ENCODE data around the gene TMPO.
A peak's percentile ranks its signal among the peaks of the same experiment; 100 is the strongest.

The TMPO gene

GRCh38 chr12:98513379-98514322, 1.7 kb upstream of the TMPO start:
- Histone ChIP-seq H3K4me1 (ENCODE audit: low read length) (peaks cover 6% of the 10 kb centered on the region), H3F3A (ENCODE audit: insufficient read depth, low read length) (peaks cover 28% of the 10 kb centered on the region), H3K4me3 (ENCODE audit: low read length) (peak overlapping the region; percentile 97), H3K79me2 (ENCODE audit: low read length) (peaks cover 55% of the 10 kb centered on the region), H3K27me3 (replicated peaks; ENCODE audit: insufficient read depth, low read length) (no peaks in the 10 kb centered on the region), H3K9ac (ENCODE audit: low read length) (peak overlapping the region; percentile 99; the same call in 1 of the 2 replicates), H4K20me1 (ENCODE audit: insufficient read depth, low read length) (peaks cover 4% of the 10 kb centered on the region; the same call in 1 of the 2 replicates), H3K9me3 (replicated peaks; ENCODE audit: insufficient read depth, low read length) (no peaks in the 10 kb centered on the region), H2AFZ (ENCODE audit: low read length) (no peak overlapping the region), H3K36me3 (replicated peaks; ENCODE audit: insufficient read depth, low read length) (no peaks in the 10 kb centered on the region; the same call in 1 of the 2 replicates), H3K4me2 (ENCODE audit: low read depth, low read length) (peak overlapping the region; percentile 77), H3K27ac (ENCODE audit: low read length) (no peak overlapping the region; the same call in 1 of the 2 replicates), H3K9me2 (replicated peaks; ENCODE audit: insufficient read depth, low read length) (no peaks in the 10 kb centered on the region)
- DNase-seq, result no peak
- TF ChIP-seq CTCF (IDR thresholded peaks at IDR 0.05; ENCODE audit: low read length) (no peak), EZH2 (optimal IDR thresholded peaks at IDR 0.05; ENCODE audit: low read depth, low read length) (no peak), EZH2phosphoT487 (IDR thresholded peaks at IDR 0.05; ENCODE audit: low read length) (no peak)

DNA sequence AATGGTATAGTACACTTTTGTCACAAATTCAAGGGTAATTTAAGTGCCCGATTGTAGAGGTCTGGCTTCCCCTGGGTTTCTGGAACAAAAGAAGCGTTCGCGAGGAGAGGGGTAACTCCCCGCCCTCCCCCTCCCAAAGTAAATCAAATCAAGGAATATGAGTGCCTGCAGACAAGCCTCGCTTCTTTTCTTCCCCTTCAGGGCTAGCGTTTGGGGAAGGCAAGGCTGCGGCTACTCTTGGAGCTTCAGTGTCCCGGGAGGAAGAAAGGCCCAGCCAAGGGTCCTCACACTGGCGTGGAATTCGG, 456 bp upstream of the TMPO start:
- Histone ChIP-seq H3K27me3 (replicated peaks; ENCODE audit: insufficient read depth, low read length) (no peaks in the 10 kb centered on the region), H3K9me2 (replicated peaks; ENCODE audit: insufficient read depth, low read length) (no peaks in the 10 kb centered on the region), H3K27ac (ENCODE audit: low read length) (peak overlapping the region; percentile 95), H2AFZ (ENCODE audit: low read length) (peak overlapping the region; percentile 63), H4K20me1 (ENCODE audit: insufficient read depth, low read length) (peaks cover 4% of the 10 kb centered on the region; the same call in 1 of the 2 replicates), H3K4me1 (ENCODE audit: low read length) (peaks cover 12% of the 10 kb centered on the region), H3K79me2 (ENCODE audit: low read length) (peaks cover 68% of the 10 kb centered on the region), H3K4me2 (ENCODE audit: low read depth, low read length) (peak overlapping the region; percentile 77), H3K4me3 (ENCODE audit: low read length) (peak overlapping the region; percentile 97), H3K9me3 (replicated peaks; ENCODE audit: insufficient read depth, low read length) (no peaks in the 10 kb centered on the region), H3F3A (ENCODE audit: insufficient read depth, low read length) (peaks cover 28% of the 10 kb centered on the region), H3K9ac (ENCODE audit: low read length) (peak overlapping the region; percentile 99), H3K36me3 (replicated peaks; ENCODE audit: insufficient read depth, low read length) (peaks cover 3% of the 10 kb centered on the region; the same call in 1 of the 2 replicates)
- TF ChIP-seq EZH2phosphoT487 (IDR thresholded peaks at IDR 0.05; ENCODE audit: low read length), result no peak
- no peak for TF ChIP-seq EZH2 (optimal IDR thresholded peaks at IDR 0.05; ENCODE audit: low read depth, low read length)
- no peak for TF ChIP-seq CTCF (IDR thresholded peaks at IDR 0.05; ENCODE audit: low read length)
- no peak for DNase-seq

- Histone ChIP-seq H3K27ac (ENCODE audit: low read length) (peak overlapping the region; percentile 95), H3K9me3 (replicated peaks; ENCODE audit: insufficient read depth, low read length) (no peaks in the 10 kb centered on the region), H3K4me3 (ENCODE audit: low read length) (peak overlapping the region; percentile 97), H3K4me1 (ENCODE audit: low read length) (peaks cover 13% of the 10 kb centered on the region), H3K4me2 (ENCODE audit: low read depth, low read length) (peak overlapping the region; percentile 77; the same call in 1 of the 2 replicates), H3K9me2 (replicated peaks; ENCODE audit: insufficient read depth, low read length) (no peaks in the 10 kb centered on the region), H3K27me3 (replicated peaks; ENCODE audit: insufficient read depth, low read length) (no peaks in the 10 kb centered on the region), H3K79me2 (ENCODE audit: low read length) (peaks cover 82% of the 10 kb centered on the region), H3K9ac (ENCODE audit: low read length) (peak overlapping the region; percentile 99), H4K20me1 (ENCODE audit: insufficient read depth, low read length) (peaks cover 8% of the 10 kb centered on the region), H3F3A (ENCODE audit: insufficient read depth, low read length) (peaks cover 30% of the 10 kb centered on the region), H2AFZ (ENCODE audit: low read length) (peak overlapping the region; percentile 63), H3K36me3 (replicated peaks; ENCODE audit: insufficient read depth, low read length) (peaks cover 3% of the 10 kb centered on the region; the same call in 1 of the 2 replicates)
- DNase-seq, result peak; percentile 98
- TF ChIP-seq CTCF (IDR thresholded peaks at IDR 0.05; ENCODE audit: low read length) (peak; percentile 65), EZH2phosphoT487 (IDR thresholded peaks at IDR 0.05; ENCODE audit: low read length) (no peak)
Measured at GRCh38 chr12:98516111-98516873, 902 bp downstream of the TMPO start.
